ENCODE measurements around the gene SENP6.
A peak's percentile ranks its signal among the peaks of the same experiment; 100 is the strongest.

Gene SENP6

GRCh38 chr6:75745404-75745803, 143.7 kb downstream of the SENP6 start:
- DNase-seq (ENCODE audit: extremely low read depth in 1 of 2, low read depth in 1 of 2), result no peak

- DNase-seq (ENCODE audit: extremely low read depth in 1 of 2, low read depth in 1 of 2), result no peak
Observed at GRCh38 chr6:75746221-75746620, 144.5 kb downstream of the SENP6 start.

GRCh38 chr6:75747152-75747992, 145.7 kb downstream of the SENP6 start:
- DNase-seq (ENCODE audit: extremely low read depth in 1 of 2, low read depth in 1 of 2), result no peak

- DNase-seq (ENCODE audit: extremely low read depth in 1 of 2, low read depth in 1 of 2), result no peak
Observed at GRCh38 chr6:75748003-75748742, 146.5 kb downstream of the SENP6 start.

GRCh38 chr6:75748743-75749538, 147.3 kb downstream of the SENP6 start, which contains the start of gene MYO6:
MYO6 (plus strand) TSS chr6:75749239; CDS start chr6:75817548, 68,309 bp downstream.
- DNase-seq (ENCODE audit: extremely low read depth in 1 of 2, low read depth in 1 of 2), result peak; percentile 8 to 11

- no peak for DNase-seq (ENCODE audit: extremely low read depth in 1 of 2, low read depth in 1 of 2)
Observed at GRCh38 chr6:75751443-75751842, 149.8 kb downstream of the SENP6 start.

- DNase-seq (ENCODE audit: extremely low read depth in 1 of 2, low read depth in 1 of 2), result no peak
Observed at GRCh38 chr6:75752365-75752764, 150.7 kb downstream of the SENP6 start.

GRCh38 chr6:75755704-75756103, 154.0 kb downstream of the SENP6 start:
- DNase-seq (ENCODE audit: extremely low read depth in 1 of 2, low read depth in 1 of 2), result no peak

GRCh38 chr6:75757295-75757694, 155.6 kb downstream of the SENP6 start:
- DNase-seq (ENCODE audit: extremely low read depth in 1 of 2, low read depth in 1 of 2), result no peak

GRCh38 chr6:75758061-75758460, 156.4 kb downstream of the SENP6 start:
- DNase-seq (ENCODE audit: extremely low read depth in 1 of 2, low read depth in 1 of 2), result no peak

- no peak for DNase-seq (ENCODE audit: extremely low read depth in 1 of 2, low read depth in 1 of 2)
Observed at GRCh38 chr6:75759207-75759606, 157.5 kb downstream of the SENP6 start.

GRCh38 chr6:75760320-75760719, 158.6 kb downstream of the SENP6 start:
- no peak for DNase-seq (ENCODE audit: extremely low read depth in 1 of 2, low read depth in 1 of 2)

GRCh38 chr6:75761489-75761888, 159.8 kb downstream of the SENP6 start:
- no peak for DNase-seq (ENCODE audit: extremely low read depth in 1 of 2, low read depth in 1 of 2)

- no peak for DNase-seq (ENCODE audit: extremely low read depth in 1 of 2, low read depth in 1 of 2)
Observed at GRCh38 chr6:75762063-75762462, 160.4 kb downstream of the SENP6 start.

GRCh38 chr6:75766387-75766786, 164.7 kb downstream of the SENP6 start:
- no peak for DNase-seq (ENCODE audit: extremely low read depth in 1 of 2, low read depth in 1 of 2)

Measured in stimulated activated CD8-positive, alpha-beta memory T cell treated with anti-CD3 and anti-CD28 coated beads, Interleukin-7, amount 100 ng/mL, for 48 hours (primary cell).